ENCODE measurements around the gene RAB17.

GRCh38 chr2:237563816-237564215 is 26.7 kb downstream of the RAB17 start:
- TF ChIP-seq, protein P1, sequence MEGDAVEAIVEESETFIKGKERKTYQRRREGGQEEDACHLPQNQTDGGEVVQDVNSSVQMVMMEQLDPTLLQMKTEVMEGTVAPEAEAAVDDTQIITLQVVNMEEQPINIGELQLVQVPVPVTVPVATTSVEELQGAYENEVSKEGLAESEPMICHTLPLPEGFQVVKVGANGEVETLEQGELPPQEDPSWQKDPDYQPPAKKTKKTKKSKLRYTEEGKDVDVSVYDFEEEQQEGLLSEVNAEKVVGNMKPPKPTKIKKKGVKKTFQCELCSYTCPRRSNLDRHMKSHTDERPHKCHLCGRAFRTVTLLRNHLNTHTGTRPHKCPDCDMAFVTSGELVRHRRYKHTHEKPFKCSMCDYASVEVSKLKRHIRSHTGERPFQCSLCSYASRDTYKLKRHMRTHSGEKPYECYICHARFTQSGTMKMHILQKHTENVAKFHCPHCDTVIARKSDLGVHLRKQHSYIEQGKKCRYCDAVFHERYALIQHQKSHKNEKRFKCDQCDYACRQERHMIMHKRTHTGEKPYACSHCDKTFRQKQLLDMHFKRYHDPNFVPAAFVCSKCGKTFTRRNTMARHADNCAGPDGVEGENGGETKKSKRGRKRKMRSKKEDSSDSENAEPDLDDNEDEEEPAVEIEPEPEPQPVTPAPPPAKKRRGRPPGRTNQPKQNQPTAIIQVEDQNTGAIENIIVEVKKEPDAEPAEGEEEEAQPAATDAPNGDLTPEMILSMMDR (IDR thresholded peaks at IDR 0.05; ENCODE audit: low read depth, low read length) = no peak
- no peak for TF ChIP-seq EZH2phosphoT487 (IDR thresholded peaks at IDR 0.05; ENCODE audit: low read depth)

All from OCI-LY3 (cell line).